Measurements from ENCODE around the gene ISOC2.
"Not testable (repeated sequence)": the region's sequence is repeated elsewhere in the genome, so short reads cannot be mapped to it uniquely, and the experiment has no call there.

The ISOC2 gene

DNA sequence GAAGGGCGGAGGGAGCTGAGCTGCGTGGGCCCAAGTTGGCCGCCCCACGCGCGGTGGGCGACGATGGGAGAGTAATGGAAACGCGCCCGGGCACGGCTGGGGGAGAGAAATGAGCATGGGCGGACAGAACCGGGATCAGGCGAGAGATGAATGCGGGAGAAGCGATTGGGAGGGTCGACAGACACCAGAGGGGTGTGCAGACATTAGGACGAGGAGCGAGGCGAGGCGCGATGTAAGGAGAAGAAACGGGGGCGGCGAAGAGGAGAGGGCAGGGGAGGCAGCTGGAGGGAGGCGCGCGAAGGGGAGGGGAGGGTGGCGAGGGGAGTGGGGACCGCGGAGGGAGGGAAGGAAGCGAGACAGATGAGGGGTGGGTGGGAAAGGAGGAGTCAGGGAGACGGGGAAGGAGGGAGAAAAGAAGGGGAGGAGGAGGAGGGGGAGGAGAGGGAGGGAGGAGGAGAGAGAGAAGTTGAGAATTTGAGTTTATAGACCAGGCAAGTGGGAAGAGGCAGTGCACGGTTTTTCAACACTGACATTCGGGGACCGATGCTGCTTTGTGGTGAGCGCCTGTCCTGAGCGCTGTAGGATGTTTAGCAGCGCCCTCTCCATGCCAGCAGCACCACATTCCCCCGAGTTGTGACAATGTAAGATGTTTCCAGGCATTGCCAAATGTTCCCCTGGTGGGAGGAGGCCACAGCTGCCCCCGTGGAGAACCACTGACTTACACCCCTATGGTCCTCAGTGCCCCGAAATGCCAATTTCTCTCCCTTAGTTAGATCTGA, 18.2 kb downstream of the ISOC2 start, which contains the start of gene SHISA7:
Gene SHISA7 (minus strand): TSS at position 256 of the 779 bp plus-strand sequence. CDS start 437 bp downstream, outside the sequence.
- in situ Hi-C loops (cut with MboI; ENCODE audit: low sequenced_read_pairs) = no loop called here

DNA sequence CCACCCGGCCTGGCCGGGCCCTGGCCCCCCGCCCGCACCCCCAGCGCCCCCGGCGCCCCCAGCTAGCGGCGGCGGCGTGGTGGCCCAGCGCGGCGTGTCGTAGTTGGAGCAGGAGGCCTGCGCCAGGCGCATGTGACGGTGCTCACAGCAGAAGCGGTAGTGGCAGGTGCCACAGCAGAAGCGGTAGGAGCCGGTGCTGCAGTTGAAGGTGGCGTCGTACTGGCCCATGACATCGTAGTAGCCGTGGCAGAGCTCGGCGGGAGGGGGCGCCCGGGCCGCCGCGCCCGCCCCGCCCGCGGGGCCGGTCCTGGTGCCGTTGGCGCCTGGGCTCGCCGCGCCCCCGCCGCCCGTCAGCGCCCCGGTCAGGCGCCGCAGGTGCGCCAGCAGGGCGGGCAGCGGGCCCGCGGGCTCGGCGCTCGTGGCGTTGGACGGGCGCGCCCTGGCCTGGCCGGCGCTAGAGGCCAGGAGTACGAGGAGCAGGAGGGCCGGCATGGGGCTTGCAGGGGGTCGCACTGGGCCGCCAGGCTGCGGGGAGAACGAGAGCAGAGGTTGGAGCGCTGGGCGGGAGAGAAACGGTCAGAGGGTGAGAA, 19.0 kb downstream of the ISOC2 start:
- in situ Hi-C loops (cut with MboI; ENCODE audit: low sequenced_read_pairs) = no loop called here

DNA sequence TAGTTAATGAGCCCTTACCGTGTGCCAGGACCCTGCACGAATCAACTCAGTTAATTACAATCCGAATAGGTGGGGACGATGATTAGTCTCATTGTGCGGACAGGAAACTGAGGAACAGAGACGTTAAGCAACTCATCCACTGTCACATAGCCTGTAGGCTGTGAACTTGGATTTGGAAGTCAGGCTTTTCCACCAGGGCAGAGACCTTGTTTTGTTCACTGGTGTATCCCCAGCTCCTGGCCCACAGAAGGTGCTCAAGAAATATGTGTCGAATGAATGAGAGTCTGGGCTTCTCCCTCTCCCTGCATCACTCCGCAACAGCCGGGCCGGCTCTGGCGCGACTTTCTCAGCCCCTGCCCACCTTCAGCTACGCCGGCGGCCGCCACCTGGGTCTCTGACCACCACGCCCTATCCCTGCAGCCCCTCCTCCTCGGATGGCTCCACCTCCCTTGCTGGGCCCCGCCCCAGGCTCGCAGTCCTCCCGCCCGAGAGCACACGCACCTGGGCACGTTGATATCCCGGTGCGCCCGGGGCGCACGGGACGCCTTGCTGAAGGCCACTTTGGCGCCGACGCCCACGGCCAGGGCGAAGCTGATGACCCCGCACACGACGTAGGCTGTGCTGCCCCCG, 19.6 kb downstream of the ISOC2 start:
- in situ Hi-C loops (cut with MboI; ENCODE audit: low sequenced_read_pairs) = no loop called here

DNA sequence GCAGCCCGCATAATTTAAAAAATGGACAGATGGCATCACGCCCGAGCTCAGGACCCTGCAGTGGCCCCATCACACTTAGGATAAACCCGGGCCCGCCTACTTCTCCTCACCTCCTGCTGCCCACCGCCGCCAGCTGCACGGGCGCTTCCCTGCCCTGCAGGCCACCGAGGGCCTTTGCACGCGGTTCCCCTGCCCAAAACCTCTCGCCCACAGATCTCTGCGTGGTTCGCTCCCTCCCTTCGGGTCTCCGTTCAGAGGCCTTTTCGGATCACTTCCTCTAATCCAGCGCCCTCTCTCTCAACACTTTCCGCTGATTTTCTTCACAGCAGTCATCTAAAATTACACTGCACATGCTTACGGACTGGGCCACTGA, 20.1 kb downstream of the ISOC2 start:
- in situ Hi-C loops (cut with MboI; ENCODE audit: low sequenced_read_pairs) = no loop called here

DNA sequence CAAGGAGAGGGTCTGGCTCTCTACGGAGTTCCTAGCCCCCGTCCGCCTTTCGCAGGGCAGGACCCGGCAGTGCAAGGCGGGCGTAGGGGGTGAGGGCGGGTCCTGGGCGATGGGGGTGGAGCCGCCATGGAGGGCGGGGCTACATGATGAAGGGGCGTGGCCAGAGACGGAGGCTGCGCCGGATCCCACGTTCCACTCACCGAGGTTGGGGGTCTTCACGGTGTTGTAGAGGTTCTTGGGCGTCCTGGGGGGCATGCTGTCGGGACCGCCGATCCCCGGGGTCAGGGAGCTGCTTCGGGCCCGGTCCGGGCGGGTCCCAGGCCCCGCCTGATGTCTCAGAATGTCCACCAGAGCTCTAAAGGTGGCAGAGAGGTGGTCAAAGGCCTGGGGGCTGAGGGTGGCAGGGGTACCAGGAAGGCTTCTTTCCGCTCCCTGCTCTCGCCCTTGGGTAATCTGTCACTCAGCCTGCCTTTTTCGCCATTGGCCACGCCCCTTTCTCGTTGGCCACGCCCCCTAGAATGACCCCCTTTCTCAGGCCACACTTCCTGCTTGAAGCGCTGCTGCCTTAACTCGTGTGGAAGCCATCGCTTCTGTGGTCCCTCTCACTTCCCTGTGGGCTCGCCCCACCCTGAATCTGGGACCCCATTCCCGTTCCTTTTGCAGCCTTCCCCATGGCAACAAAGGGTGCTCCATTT, 20.9 kb downstream of the ISOC2 start:
- in situ Hi-C loops (cut with MboI; ENCODE audit: low sequenced_read_pairs) = no loop called here

DNA sequence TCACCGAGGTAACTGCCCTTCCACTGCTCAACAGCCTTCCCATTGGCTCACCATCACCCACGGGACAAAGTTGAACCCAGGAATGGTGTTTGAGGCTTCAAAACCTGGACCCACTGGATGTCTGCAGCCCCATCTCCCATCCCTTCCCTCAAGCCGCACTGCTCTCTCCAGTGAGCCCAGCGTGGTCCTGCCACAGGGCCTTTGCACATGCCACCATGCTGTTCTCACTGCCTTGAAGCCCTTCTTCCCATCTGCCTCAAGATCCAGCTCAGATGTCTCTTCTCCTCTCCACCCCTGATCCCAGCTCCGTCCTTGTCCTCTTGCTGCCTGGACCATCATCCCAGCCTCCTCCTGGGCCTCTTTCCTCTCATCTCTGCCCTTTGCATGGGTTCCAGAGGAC, 22.4 kb downstream of the ISOC2 start:
- in situ Hi-C loops (cut with MboI; ENCODE audit: low sequenced_read_pairs) = no loop called here

DNA sequence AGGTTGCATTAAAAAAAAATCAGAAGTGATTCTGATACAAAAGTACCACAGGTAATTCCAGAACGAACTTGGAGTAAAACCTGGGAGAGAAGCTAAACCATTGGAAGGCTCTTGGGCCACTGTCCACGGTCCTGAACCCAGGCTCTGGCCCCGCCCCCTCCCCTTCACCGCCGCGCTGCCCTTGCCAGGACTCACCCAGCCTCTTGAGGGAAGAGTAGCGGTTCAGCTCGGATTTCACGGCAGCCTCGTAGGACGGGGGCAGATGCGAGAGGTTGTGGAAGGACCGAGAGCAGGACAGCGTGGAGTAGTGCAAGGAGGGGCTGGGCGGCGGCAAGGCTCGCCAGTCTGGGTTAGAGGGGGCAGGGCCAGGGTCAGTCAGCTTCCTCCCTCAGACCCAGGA, 24.0 kb downstream of the ISOC2 start:
- in situ Hi-C loops (cut with MboI; ENCODE audit: low sequenced_read_pairs) = no loop called here

DNA sequence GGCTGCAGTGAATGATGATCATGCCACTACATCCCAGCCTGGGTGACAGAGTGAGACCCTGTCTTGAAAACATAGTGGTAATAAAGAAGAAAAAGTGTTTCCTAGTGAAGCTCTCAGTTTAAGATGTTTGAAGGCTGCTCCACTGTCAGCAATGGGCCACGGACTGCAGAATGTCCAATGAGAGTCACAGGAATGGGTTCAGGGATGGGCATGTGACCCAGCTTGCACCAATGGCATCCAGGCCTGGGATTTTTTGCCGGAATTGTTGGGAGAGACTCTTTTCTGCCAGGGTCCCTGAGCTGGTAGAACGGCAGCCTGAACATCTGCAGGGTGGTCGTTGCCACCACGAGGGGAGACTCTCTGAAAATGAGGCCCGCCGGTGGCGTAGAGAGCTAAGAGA, 24.6 kb downstream of the ISOC2 start:
- in situ Hi-C loops (cut with MboI; ENCODE audit: low sequenced_read_pairs) = no loop called here

DNA sequence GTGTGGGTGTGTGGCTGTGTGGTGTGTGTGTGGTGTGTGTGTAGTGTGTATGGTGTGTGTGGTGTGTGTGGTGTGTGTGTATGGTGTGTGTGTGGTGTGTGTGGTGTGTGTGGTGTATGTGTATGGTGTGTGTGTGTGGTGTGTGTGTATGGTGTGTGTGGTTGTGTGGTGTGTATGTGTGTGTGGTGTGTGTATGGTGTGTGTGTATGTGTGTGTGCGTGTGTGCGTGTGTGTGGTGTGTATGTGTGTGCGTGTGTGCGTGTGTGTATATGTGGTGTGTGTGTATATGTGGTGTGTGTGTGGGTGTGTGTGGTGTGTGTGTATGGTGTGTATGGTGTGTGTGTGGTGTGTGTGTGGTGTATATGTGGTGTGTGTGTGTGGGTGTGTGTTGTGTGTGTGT, 26.4 kb downstream of the ISOC2 start:
- in situ Hi-C loops (cut with MboI; ENCODE audit: low sequenced_read_pairs) = no loop called here

DNA sequence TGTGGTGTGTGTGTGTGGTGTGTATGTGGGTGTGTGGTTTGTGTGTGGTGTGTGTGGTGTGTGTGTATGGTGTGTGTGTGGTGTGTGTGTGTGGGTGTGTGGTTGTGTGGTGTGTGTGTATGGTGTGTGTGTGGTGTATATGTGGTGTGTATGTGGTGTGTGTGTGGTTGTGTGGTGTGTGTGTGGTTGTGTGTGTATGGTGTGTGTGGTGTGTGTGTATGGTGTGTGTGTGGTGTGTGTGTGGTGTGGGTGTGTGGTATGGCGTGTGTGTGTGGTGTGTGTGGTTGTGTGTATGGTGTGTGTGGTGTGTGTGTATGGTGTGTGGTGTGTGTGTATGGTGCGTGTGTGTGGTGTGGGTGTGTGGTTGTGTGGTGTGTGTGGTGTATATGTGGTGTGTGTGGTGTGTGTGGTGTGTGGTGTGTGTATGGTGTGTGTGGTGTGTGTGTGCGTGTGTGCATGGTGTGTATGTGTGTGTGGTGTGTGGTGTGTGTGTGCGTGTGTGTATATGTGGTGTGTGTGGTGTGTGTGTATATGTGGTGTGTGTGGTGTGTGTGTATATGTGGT, 27.0 kb downstream of the ISOC2 start:
- in situ Hi-C loops (cut with MboI; ENCODE audit: low sequenced_read_pairs) = no loop called here

DNA sequence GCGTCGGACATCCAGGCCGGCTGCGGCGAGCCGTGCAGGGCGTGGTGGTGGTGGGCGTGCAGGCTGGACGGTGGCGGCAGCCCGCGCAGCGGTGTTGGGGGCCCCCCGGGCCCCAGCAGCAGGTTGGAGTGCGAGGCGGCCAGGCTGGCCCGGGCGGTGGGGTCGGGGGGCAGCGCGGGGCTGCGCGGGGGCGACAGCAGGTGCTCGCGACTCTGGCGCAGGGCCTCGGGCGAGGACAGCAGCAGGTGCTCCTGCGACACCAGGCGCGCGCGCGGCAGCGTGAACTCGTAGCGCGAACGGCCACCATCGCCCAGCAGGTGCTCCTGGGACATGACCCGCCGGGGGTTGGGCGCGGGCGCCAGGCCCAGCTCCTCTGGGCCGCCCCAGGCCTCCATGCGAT, 28.1 kb downstream of the ISOC2 start:
- in situ Hi-C loops (cut with MboI; ENCODE audit: low sequenced_read_pairs) = no loop called here

DNA sequence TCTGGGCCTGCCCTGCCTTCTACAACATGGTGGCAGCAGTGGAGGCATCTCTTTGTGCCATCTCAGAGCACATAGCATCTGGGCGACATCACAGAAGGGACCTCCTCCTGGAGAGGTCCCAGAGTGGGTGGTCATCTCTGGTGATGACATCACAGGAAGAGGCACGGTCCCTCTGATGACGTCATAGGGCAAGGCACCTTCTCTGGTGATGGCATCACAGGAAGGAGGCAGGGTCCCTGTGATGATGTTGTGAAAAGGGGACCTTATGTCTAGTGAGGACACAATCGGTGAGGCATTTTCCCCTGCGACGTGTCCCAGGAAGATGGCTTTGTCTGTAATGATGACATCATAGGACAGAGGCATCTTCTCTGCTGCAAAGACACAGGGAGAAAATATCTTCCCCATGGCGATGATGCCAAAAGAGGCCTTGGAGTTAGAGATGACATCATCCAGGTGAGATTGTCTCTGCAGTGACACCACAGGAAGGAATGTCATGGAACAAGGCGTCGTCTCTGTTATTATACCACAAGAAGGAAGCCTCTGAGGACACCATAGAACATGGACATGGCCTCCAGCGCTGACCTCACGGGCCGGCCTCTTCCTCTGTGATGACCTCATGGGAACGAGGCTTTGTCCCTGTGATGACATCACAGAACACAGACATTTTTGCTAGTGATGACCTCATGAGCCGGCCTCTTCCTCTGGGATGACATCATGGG, 29.0 kb downstream of the ISOC2 start:
- in situ Hi-C loops (cut with MboI; ENCODE audit: low sequenced_read_pairs) = no loop called here

DNA sequence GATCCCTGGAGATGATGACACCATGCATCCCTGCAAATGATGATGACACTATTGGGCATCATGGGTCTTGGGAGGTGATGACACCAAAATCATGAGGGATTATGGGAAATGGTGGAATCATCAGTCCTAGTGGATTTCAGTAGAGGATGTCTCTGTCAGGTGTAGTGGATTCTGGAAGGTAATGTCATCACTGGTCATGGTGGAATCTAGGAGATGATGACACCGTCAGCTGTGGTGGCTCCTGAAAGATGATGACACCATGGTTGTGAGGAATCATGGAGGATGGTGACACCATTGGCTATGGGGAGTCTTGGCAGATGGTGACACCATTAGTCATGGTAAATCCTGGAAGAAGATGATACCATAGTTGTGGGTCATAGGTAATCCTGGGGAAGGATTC, 30.3 kb downstream of the ISOC2 start:
- in situ Hi-C loops (cut with MboI; ENCODE audit: low sequenced_read_pairs) = no loop called here

DNA sequence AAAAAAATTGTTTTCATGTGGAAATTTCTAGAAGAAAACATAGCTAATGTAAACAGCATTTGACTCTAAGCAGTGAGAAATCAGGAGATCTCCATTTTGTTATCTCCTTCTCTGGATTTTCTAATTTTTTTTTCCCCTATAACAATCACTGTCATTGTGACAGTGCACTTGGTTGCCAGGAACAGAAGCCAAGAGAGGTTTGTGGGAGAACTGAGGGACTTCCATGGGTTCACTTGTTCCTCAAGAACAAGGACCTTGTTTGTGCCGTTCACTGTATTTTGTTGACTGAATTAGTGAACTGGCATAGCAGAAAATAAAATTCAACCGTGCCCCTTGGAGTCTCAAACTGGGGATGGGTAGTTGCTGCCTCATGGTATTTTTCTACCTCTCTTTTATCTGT, 35.4 kb downstream of the ISOC2 start:
- in situ Hi-C loops (cut with MboI; ENCODE audit: low sequenced_read_pairs) = no loop called here

DNA sequence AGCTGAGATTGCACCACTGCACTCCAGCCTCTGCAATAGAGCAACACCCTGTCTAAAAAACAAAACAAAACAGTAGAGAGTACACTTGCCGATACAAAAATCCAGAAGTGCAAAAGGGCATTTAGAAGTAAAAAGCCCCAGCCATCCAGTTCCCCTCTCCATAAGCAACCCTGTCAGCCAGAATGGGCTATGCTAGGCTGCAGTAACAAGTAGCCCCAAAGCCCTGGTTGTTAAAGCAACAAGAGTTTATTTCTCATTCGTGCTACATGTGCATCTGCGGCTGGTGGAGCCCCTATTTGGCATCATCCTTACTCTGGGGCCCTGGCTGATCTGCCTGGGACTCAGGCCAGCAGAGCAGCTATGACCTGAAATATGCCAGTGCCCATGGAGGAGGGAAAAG, 36.9 kb downstream of the ISOC2 start:
- in situ Hi-C loops (cut with MboI; ENCODE audit: low sequenced_read_pairs) = no loop called here

DNA sequence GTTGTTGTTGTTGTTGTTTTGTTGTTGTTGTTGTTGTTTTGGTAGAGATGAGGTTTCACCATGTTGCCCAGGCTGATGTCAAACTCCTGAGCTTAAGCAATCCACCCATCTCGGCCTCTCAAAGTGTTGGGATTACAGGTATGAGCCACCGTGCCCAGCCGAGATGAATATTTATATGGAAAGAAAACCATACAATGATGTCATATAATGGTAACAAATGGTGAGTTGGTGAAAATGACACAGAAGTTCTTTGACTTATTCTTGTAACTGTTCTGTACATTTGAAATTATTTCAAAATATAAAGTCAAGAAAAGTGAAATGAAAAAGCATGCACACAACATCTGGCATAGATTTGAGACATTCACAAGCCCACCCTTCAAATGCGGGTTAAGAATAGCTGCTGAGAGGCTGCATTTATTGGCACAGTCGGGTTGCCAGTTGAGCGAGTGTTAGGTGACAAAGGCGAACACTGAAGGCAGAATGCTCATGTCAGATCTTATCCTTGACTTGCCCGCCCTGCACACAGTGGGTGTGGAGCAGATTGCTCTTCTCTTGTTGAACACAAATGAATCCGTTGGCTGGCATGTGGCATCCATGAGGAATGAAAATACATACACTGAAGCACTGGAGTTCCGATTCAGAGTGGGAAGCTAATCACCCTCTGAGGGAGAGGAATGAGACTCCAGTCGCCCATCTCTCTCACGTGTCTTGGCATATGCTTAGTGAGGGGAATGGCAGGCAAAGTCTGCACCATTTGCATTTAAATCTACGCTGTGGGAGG, 38.0 kb downstream of the ISOC2 start:
- in situ Hi-C loops (cut with MboI; ENCODE audit: low sequenced_read_pairs) = no loop called here

DNA sequence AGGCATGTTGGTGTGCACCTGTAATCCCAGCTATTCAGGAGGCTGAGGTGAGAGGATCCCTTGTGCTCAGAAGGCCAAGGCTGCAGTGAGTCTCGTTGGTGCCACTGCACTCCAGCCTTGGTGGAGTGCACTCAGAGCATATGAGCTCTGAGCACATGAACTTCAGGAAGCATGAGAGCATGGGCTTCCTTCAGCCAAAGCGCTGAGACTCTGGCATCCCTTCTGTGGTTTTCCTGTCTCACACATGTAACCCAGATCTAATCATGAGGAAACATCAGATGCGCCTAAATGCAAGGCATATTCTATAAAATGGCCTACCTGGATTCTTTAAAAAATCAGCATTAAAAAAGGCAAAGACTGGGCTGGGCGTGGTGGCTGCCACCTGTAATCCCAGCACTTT, 40.2 kb downstream of the ISOC2 start:
- in situ Hi-C loops (cut with MboI; ENCODE audit: low sequenced_read_pairs) = not testable (repeated sequence)

DNA sequence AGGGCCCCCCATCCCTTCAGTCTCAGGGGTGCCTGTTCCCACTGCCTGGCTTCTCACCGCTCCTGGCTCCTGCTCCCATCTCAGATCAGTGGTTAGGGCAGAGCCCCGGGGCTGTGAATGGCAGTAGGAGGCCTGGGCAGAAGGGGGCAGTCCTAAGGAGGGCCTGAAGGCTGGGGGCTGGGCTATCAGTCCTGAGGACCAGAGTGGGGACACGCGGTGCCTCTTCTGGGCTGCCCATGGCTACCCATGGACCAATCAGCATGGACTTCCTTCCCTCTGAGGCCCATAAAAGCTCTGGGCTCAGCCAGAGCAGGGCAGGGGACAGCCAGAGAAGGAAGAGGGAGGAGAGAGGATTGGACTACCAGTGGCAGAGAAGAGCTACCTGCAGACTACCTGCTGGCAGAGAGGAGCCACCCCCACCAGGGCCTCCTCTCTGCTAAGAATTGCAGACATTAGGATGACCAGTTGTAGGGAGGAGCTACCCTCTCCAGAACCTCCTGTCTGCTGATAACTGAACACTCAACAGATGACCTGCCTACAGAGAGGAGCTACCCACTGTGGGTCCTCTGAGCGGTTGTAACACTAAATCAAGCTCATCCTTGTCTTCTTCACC, 41.7 kb downstream of the ISOC2 start:
- in situ Hi-C loops (cut with MboI; ENCODE audit: low sequenced_read_pairs) = no loop called here

DNA sequence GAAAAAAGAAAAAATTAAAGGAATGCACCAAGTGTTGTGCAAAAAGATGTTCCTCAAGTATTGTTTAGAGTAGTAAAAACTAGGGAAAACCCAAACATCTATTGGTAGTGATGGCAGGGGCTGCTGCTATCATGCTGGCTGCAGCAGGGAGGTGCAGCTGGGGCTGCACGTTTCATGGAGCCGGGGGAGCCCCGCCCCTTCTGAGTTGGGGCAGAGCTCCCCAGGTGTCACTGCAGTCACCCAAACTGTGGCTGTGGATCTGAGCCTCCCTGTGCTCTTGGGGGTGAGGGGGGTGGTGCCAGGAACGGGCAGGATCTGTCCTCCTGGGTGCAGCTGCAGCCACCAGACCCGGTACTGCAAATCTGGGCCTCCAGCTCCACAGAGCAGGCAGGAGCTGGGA, 42.3 kb downstream of the ISOC2 start:
- in situ Hi-C loops (cut with MboI; ENCODE audit: low sequenced_read_pairs) = no loop called here

DNA sequence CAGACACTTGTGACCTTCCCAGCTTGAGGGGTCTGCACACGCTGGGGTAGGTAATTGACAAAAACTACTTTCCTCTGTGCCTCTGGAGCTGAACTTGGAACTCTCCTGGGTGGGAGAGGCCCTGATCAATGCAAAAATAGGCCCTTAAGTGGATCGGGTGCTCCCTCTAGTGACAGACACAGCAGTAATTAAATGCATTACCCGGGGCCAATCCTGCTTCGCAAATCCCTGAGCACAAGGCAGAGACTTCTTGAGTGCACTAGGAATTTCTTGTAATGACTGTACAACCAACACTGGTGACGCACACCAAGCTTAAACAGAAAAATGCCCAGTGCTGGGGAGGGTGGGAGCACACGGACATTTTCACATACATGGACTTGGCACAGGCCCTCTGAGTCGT, 43.3 kb downstream of the ISOC2 start:
- in situ Hi-C loops (cut with MboI; ENCODE audit: low sequenced_read_pairs) = no loop called here

Data from hTERT RPE-1 (cell line).